GM18505 (cell line): ENCODE measurements around the gene BCL6.

Experiments
- ATAC-seq: cut with Tn5 transposase; IDR thresholded peaks from one replicate; pipeline ENCODE4 v1.9.1; 2021; ENCODE audit not compliant: unreplicated experiment
- POLR2A ChIP-seq: IDR thresholded peaks from 4 replicates; pipeline ENCODE4 v1.6.1; 2011; ENCODE audit warnings: borderline replicate concordance; ENCODE audit not compliant: insufficient read depth, insufficient read length; ENCODE audit errors: extremely low read depth

The BCL6 gene

GRCh38 chr3:187728248-187728647 is 17.0 kb downstream of the BCL6 start:
- no peak for ATAC-seq
- TF ChIP-seq POLR2A: no peak

- no peak for TF ChIP-seq POLR2A
- no peak for ATAC-seq
Measured at GRCh38 chr3:187726564-187726963, 18.7 kb downstream of the BCL6 start.

GRCh38 chr3:187725653-187726370 is 19.5 kb downstream of the BCL6 start:
- ATAC-seq: no peak
- no peak for TF ChIP-seq POLR2A

GRCh38 chr3:187725224-187725623 is 20.0 kb downstream of the BCL6 start:
- TF ChIP-seq POLR2A: no peak
- no peak for ATAC-seq

- no peak for ATAC-seq
- no peak for TF ChIP-seq POLR2A
Measured at GRCh38 chr3:187722206-187722612, 23.1 kb downstream of the BCL6 start.

- ATAC-seq: no peak
- TF ChIP-seq POLR2A: no peak
Measured at GRCh38 chr3:187721055-187721454, 24.2 kb downstream of the BCL6 start.

GRCh38 chr3:187720337-187720670 is 25.0 kb downstream of the BCL6 start:
- no peak for TF ChIP-seq POLR2A
- no peak for ATAC-seq

GRCh38 chr3:187719628-187720336 is 25.5 kb downstream of the BCL6 start:
- no peak for ATAC-seq
- TF ChIP-seq POLR2A: no peak

GRCh38 chr3:187718802-187719201 is 26.5 kb downstream of the BCL6 start:
- no peak for TF ChIP-seq POLR2A
- no peak for ATAC-seq

- no peak for ATAC-seq
Measured at GRCh38 chr3:187717572-187717971, 27.7 kb downstream of the BCL6 start.

GRCh38 chr3:187714404-187714979 is 30.8 kb downstream of the BCL6 start:
- TF ChIP-seq POLR2A: no peak
- no peak for ATAC-seq

More at GRCh38 chr3:187717572-187717971, 27.7 kb downstream of the BCL6 start:
- no peak for TF ChIP-seq POLR2A

- TF ChIP-seq POLR2A: no peak
- no peak for ATAC-seq
Measured at GRCh38 chr3:187713504-187713903, 31.8 kb downstream of the BCL6 start.

- TF ChIP-seq POLR2A: no peak
- no peak for ATAC-seq
Measured at GRCh38 chr3:187709155-187709554, 36.1 kb downstream of the BCL6 start.

- no peak for TF ChIP-seq POLR2A
- ATAC-seq: no peak
Measured at GRCh38 chr3:187708696-187709095, 36.6 kb downstream of the BCL6 start.
